Stomach (tissue), 9 donors: ENCODE data around the gene PRRT2. TPM values are rescaled to one million over a fixed set of nuclear protein-coding genes. Genes with fewer than 3 reads are reported as not detected.

Source experiments
- DNase-seq, 2 donors: peaks; one replicate each; pipeline versions ENCODE4 v3.0.0 to v3.0.0-alpha.2; 2013 to 2019
- H3K27ac ChIP-seq, 5 donors: fragments of 200-600 bp in 4 of 5; sonication (generic) in 4 of 5; one replicate each; pipeline ENCODE4 v1.5.1; 2013 to 2019; ENCODE audit warnings: mild to moderate bottlenecking in 1 of 5, moderate library complexity in 1 of 5
- H3K27me3 ChIP-seq, 3 donors: fragments of 200-600 bp; sonication (generic); one replicate each; pipeline ENCODE4 v1.5.1; 2017 to 2019; ENCODE audit warnings: mixed run types in 1 of 3
- H3K36me3 ChIP-seq, 4 donors: fragments of 200-600 bp; sonication (generic); 1 replicate in 3 of 4; 2 replicates in 1 of 4; pipeline ENCODE4 v1.5.1; 2016 to 2019
- H3K4me1 ChIP-seq, 4 donors: fragments of 200-600 bp; sonication (generic); one replicate each; pipeline ENCODE4 v1.5.1; 2016 to 2019
- H3K4me3 ChIP-seq, 4 donors: fragments of 200-600 bp; sonication (generic) in 3 of 4; one replicate each; pipeline ENCODE4 v1.5.1; 2016 to 2019; ENCODE audit warnings: mild to moderate bottlenecking in 1 of 4
- H3K9me3 ChIP-seq, 4 donors: fragments of 200-600 bp; sonication (generic); one replicate each; pipeline ENCODE4 v1.5.1; 2016 to 2019
- EP300 ChIP-seq: sonication (generic); formaldehyde crosslinking; IDR thresholded peaks from one replicate; pipeline ENCODE4 v1.6.1; 2017; ENCODE audit warnings: antibody characterized with exemption
- POLR2A ChIP-seq, 4 donors: fragments of 450-650 bp; IDR thresholded peaks; one replicate each; pipeline ENCODE4 v1.6.1; 2016; ENCODE audit warnings: antibody characterized with exemption in 4 of 4, control low read depth in 2 of 4, mild to moderate bottlenecking in 1 of 4, moderate library complexity in 1 of 4
- POLR2AphosphoS5 ChIP-seq, 3 donors: sonication (generic); formaldehyde crosslinking; IDR thresholded peaks; one replicate each; pipeline ENCODE4 v1.6.1; 2016; ENCODE audit warnings: antibody characterized with exemption in 3 of 3
- WGBS, 5 donors: extraction: QIAGEN DNeasy Blood & Tissue Kit in 3 of 5; methylation state at CpG; one replicate each; pipeline versions ENCODE4 v1.1.5 to v1.1.7; 2013 to 2018; 5-methylcytosine and 5-hydroxymethylcytosine counted together
- intact Hi-C: fragments of 100-400 bp; cut with DNase I; formaldehyde crosslinking; loops from one replicate; pipeline ENCODE4 v1.15.1; 2023; ENCODE audit warnings: low total_unique reads
- polyA plus RNA-seq, 3 donors: library from polyadenylated mRNA; stranded (reverse); fragments of 200-250 nt; gene quantifications; one replicate each; pipeline ENCODE4 v1.2.3, GENCODE V29; 2013
- small RNA-seq, 4 donors: library from RNA; depleted of rRNA; stranded (forward); fragments of <200 nt; gene quantifications; one replicate each; pipeline ENCODE3, GENCODE V24; 2016
- total RNA-seq, 5 donors: library from RNA; depleted of rRNA; stranded (reverse); fragments of >200 nt; gene quantifications; one replicate each; pipeline versions ENCODE4 v1.1.0 to v1.2.3, GENCODE V29; 2014 to 2016
- TF ChIP-seq, protein P1 (sequence below), 7 experiments: fragments of 450-650 bp in 4 of 7; fragments of 200-600 bp in 3 of 7; sonication (generic) in 3 of 7; IDR thresholded peaks; one replicate each; pipeline ENCODE4 v1.5.1; 2016 to 2019; ENCODE audit warnings: antibody characterized with exemption in 7 of 7, control low read depth in 2 of 7, mild to moderate bottlenecking in 1 of 7
- donor health status: healthy with polysubstance abuse.
- donor health status: Bipolar disorder and iron deficiency.
- donor health status: healthy.

PRRT2 gene
- total and polyA plus RNA-seq, 8 donors: 0.62 to 17.4 (median 4.0) TPM; not detected in 3

DNA sequence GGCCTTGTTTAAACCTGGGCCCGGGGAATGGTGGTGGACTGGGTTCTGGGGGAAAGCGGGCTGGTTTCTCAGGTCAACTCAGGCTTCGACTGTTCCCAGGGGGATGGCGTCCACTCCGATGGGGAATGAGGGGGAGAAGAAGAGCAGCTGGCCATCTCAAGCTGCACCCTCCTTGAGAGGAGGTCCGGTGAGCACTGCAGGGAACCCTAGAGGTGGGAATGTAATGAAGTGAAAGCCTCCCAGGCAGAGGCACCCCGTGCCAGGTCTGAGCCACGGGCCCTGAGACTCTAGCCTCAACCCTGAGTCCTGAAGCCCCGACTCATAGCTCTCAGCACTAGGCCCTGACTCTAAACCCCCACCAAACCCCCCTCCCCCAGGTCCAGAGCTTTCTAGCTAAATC is 52.2 kb downstream of the PRRT2 start:
- TF ChIP-seq POLR2AphosphoS5 (IDR thresholded peaks at IDR 0.05) (no peak), EP300 (no peak), POLR2A (IDR thresholded peaks at IDR 0.05) (no peak)
- TF ChIP-seq, protein P1, sequence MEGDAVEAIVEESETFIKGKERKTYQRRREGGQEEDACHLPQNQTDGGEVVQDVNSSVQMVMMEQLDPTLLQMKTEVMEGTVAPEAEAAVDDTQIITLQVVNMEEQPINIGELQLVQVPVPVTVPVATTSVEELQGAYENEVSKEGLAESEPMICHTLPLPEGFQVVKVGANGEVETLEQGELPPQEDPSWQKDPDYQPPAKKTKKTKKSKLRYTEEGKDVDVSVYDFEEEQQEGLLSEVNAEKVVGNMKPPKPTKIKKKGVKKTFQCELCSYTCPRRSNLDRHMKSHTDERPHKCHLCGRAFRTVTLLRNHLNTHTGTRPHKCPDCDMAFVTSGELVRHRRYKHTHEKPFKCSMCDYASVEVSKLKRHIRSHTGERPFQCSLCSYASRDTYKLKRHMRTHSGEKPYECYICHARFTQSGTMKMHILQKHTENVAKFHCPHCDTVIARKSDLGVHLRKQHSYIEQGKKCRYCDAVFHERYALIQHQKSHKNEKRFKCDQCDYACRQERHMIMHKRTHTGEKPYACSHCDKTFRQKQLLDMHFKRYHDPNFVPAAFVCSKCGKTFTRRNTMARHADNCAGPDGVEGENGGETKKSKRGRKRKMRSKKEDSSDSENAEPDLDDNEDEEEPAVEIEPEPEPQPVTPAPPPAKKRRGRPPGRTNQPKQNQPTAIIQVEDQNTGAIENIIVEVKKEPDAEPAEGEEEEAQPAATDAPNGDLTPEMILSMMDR (IDR thresholded peaks at IDR 0.05): no peak
- Histone ChIP-seq H3K36me3 (peaks cover 14 to 22% (median 20%) of the 10 kb centered on the region in 4 donors), H3K27ac (no peak overlapping the region), H3K27me3 (no peaks in the 10 kb centered on the region), H3K4me3 (no peak overlapping the region), H3K4me1 (peaks cover 15 to 37% (median 29%) of the 10 kb centered on the region in 4 donors), H3K9me3 (no peaks in the 10 kb centered on the region)
- WGBS, 5 donors: 80 to 86% (median 83%) methylated on average over 9 of the region's 9 CpGs
- no peak for DNase-seq
- intact Hi-C loops: loop anchor here (10.0 kb wide), 1 partner anchor 161 kb away; the partner anchor contains the start of gene C16orf92

Small RNA genes within 50 kb of the gene (small RNA-seq; reads per million reads assigned to genes)
- gene AC009133.6: 0 reads per million in 4 donors
- gene AC120114.4: 0 reads per million in 4 donors

Other genes with a start within 250 kb of the PRRT2 start
- gene SPN, start 148.9 kb upstream of the PRRT2 start, total RNA-seq: 10 to 100 TPM in 1 of 5 donors, 1 to 10 TPM in 4; 1.8 to 20.1 (median 4.3) TPM
- 1 to 10 TPM in 1 of 3 donors, under 1 TPM in 2; 0.68 to 1.1 (median 0.75) TPM for gene SPN, start 148.9 kb upstream of the PRRT2 start, polyA plus RNA-seq
- gene QPRT, start 133.0 kb upstream of the PRRT2 start, total RNA-seq: 100 to 1,000 TPM in 1 of 5 donors, 1 to 10 TPM in 3, not detected in 1; 5.1 to 114 (median 7.8) TPM
- gene QPRT, start 133.0 kb upstream of the PRRT2 start, polyA plus RNA-seq: 10 to 100 TPM in 1 of 3 donors, 1 to 10 TPM in 2; 2.4 to 11.6 (median 7.3) TPM
- 1 to 10 TPM in 2 of 5 donors, under 1 TPM in 1, not detected in 2; 0.37 to 3.5 (median 2.3) TPM for gene C16orf54, start 66.2 kb upstream of the PRRT2 start, total RNA-seq
- gene C16orf54, start 66.2 kb upstream of the PRRT2 start, polyA plus RNA-seq: under 1 TPM; 0.48 to 1.00 (median 0.92) TPM
- gene ZG16, start 33.9 kb upstream of the PRRT2 start, total RNA-seq: 10 to 100 TPM in 1 of 5 donors, 1 to 10 TPM in 1, not detected in 3; 1.1 to 33.6 TPM
- gene ZG16, start 33.9 kb upstream of the PRRT2 start, polyA plus RNA-seq: under 1 TPM in 1 of 3 donors, not detected in 2; 0.76 TPM
- gene KIF22, start 21.4 kb upstream of the PRRT2 start, total RNA-seq: 100 to 1,000 TPM in 1 of 5 donors, 10 to 100 TPM in 4; 11.1 to 229 (median 26.8) TPM
- 10 to 100 TPM; 53.6 to 88.5 (median 59.2) TPM for gene KIF22, start 21.4 kb upstream of the PRRT2 start, polyA plus RNA-seq
- 100 to 1,000 TPM in 4 of 5 donors, 10 to 100 TPM in 1; 11.7 to 865 (median 117) TPM for gene MAZ, start 5.7 kb upstream of the PRRT2 start, total RNA-seq
- gene MAZ, start 5.7 kb upstream of the PRRT2 start, polyA plus RNA-seq: 100 to 1,000 TPM in 2 of 3 donors, 10 to 100 TPM in 1; 79.9 to 160 (median 102) TPM
- 100 to 1,000 TPM in 1 of 5 donors, 10 to 100 TPM in 3, 1 to 10 TPM in 1; 7.1 to 124 (median 19.8) TPM for gene PAGR1, start 4.0 kb downstream of the PRRT2 start, total RNA-seq
- gene PAGR1, start 4.0 kb downstream of the PRRT2 start, polyA plus RNA-seq: 10 to 100 TPM; 24.0 to 31.6 (median 27.1) TPM
- 100 to 1,000 TPM in 4 of 5 donors, 10 to 100 TPM in 1; 92.2 to 453 (median 154) TPM for gene MVP, start 8.3 kb downstream of the PRRT2 start, total RNA-seq
- 100 to 1,000 TPM; 101 to 122 (median 116) TPM for gene MVP, start 8.3 kb downstream of the PRRT2 start, polyA plus RNA-seq
- gene CDIPT, start 51.0 kb downstream of the PRRT2 start, total RNA-seq: 10 to 100 TPM in 4 of 5 donors, 1 to 10 TPM in 1; 2.3 to 91.5 (median 54.5) TPM
- 10 to 100 TPM; 51.6 to 72.6 (median 53.9) TPM for gene CDIPT, start 51.0 kb downstream of the PRRT2 start, polyA plus RNA-seq
- 10 to 100 TPM in 2 of 5 donors, 1 to 10 TPM in 2, not detected in 1; 6.2 to 31.4 (median 12.0) TPM for gene SEZ6L2, start 87.4 kb downstream of the PRRT2 start, total RNA-seq
- gene SEZ6L2, start 87.4 kb downstream of the PRRT2 start, polyA plus RNA-seq: 1 to 10 TPM; 1.5 to 7.7 (median 7.6) TPM
- 10 to 100 TPM in 1 of 5 donors, 1 to 10 TPM in 2, not detected in 2; 4.5 to 11.0 (median 8.4) TPM for gene ASPHD1, start 88.3 kb downstream of the PRRT2 start, total RNA-seq
- 10 to 100 TPM; 11.6 to 29.8 (median 15.7) TPM for gene ASPHD1, start 88.3 kb downstream of the PRRT2 start, polyA plus RNA-seq
- 100 to 1,000 TPM in 1 of 5 donors, 10 to 100 TPM in 4; 15.4 to 182 (median 35.3) TPM for gene KCTD13, start 114.0 kb downstream of the PRRT2 start, total RNA-seq
- gene KCTD13, start 114.0 kb downstream of the PRRT2 start, polyA plus RNA-seq: 10 to 100 TPM in 1 of 3 donors, 1 to 10 TPM in 2; 6.3 to 14.3 (median 7.4) TPM
- 100 to 1,000 TPM in 1 of 5 donors, 10 to 100 TPM in 4; 32.1 to 238 (median 60.5) TPM for gene TMEM219, start 149.9 kb downstream of the PRRT2 start, total RNA-seq
- 100 to 1,000 TPM; 190 to 286 (median 212) TPM for gene TMEM219, start 149.9 kb downstream of the PRRT2 start, polyA plus RNA-seq
- gene TAOK2, start 161.7 kb downstream of the PRRT2 start, total RNA-seq: 100 to 1,000 TPM in 1 of 5 donors, 10 to 100 TPM in 4; 33.8 to 135 (median 36.6) TPM
- gene TAOK2, start 161.7 kb downstream of the PRRT2 start, polyA plus RNA-seq: 10 to 100 TPM; 12.5 to 22.6 (median 14.5) TPM
- 10 to 100 TPM in 1 of 5 donors, 1 to 10 TPM in 4; 1.8 to 13.4 (median 5.1) TPM for gene HIRIP3, start 183.4 kb downstream of the PRRT2 start, total RNA-seq
- gene HIRIP3, start 183.4 kb downstream of the PRRT2 start, polyA plus RNA-seq: 10 to 100 TPM; 13.6 to 14.8 (median 13.7) TPM
- 100 to 1,000 TPM in 1 of 5 donors, 10 to 100 TPM in 3, 1 to 10 TPM in 1; 3.5 to 319 (median 18.2) TPM for gene INO80E, start 184.0 kb downstream of the PRRT2 start, total RNA-seq
- 100 to 1,000 TPM in 1 of 3 donors, 10 to 100 TPM in 2; 45.7 to 109 (median 59.0) TPM for gene INO80E, start 184.0 kb downstream of the PRRT2 start, polyA plus RNA-seq
- gene DOC2A, start 198.8 kb downstream of the PRRT2 start, total RNA-seq: 10 to 100 TPM in 1 of 5 donors, under 1 TPM in 1, not detected in 3; 0.72 to 20.9 TPM
- 1 to 10 TPM in 1 of 3 donors, under 1 TPM in 1, not detected in 1; 0.75 to 2.8 TPM for gene DOC2A, start 198.8 kb downstream of the PRRT2 start, polyA plus RNA-seq
- not detected for gene C16orf92, start 211.0 kb downstream of the PRRT2 start, total RNA-seq
- not detected for gene C16orf92, start 211.0 kb downstream of the PRRT2 start, polyA plus RNA-seq
- gene TLCD3B, start 219.1 kb downstream of the PRRT2 start, total RNA-seq: under 1 TPM in 1 of 5 donors, not detected in 4; 0.92 TPM
- gene TLCD3B, start 219.1 kb downstream of the PRRT2 start, polyA plus RNA-seq: under 1 TPM in 1 of 3 donors, not detected in 2; 0.18 TPM